IMR-90 (cell line): ENCODE measurements around the gene MRPS9. TPM values are rescaled to one million over a fixed set of nuclear protein-coding genes. Genes with fewer than 3 reads are reported as not detected.

Experiments
- ATAC-seq: fragments of 200-7000 bp; cut with Tn5 transposase; 2 replicates; pipeline ENCODE4 v1.9.1; 2020; ENCODE audit warnings: low read depth, mild to moderate bottlenecking, moderate library complexity
- BruUV-seq: library from RNA; stranded (reverse); fragments of 400-500 nt; replicated peaks from 2 replicates; lab custom pipeline; 2021; lab: Mats Ljungman, UMichigan
- CTCF ChIA-PET: fragments of 300-600 bp; formaldehyde crosslinking; extraction: SDS; loops from one replicate; lab custom pipeline; 2021; ENCODE audit warnings: antibody characterized with exemption; lab: Yijun Ruan, JAX
- POLR2A ChIA-PET: fragments of 300-600 bp; sonication (Branson Sonifier 250); formaldehyde crosslinking; loops from one replicate; lab custom pipeline; 2022; ENCODE audit warnings: antibody characterized with exemption; ENCODE audit not compliant: unreplicated experiment; lab: Charles Lee
- DNase-seq: peaks from one replicate; pipeline ENCODE4 v3.0.0; 2013
- H2AFZ ChIP-seq: replicated peaks from 2 replicates; pipeline ENCODE3; 2013; ENCODE audit warnings: low read length, mild to moderate bottlenecking; ENCODE audit not compliant: poor library complexity
- H2AK5ac ChIP-seq: 2 replicates; pipeline ENCODE4 v1.6.1; 2013; ENCODE audit warnings: low read depth, low read length, inconsistent platforms
- H2AK9ac ChIP-seq: replicated peaks from 2 replicates; pipeline ENCODE3; 2013; ENCODE audit warnings: mild to moderate bottlenecking, low read depth, low read length, moderate library complexity; ENCODE audit not compliant: poor library complexity
- H2BK120ac ChIP-seq: 2 replicates; pipeline ENCODE4 v1.6.1; 2013; ENCODE audit warnings: low read depth, low read length, inconsistent platforms
- H2BK15ac ChIP-seq: 3 replicates; pipeline ENCODE4 v1.6.1; 2013; ENCODE audit warnings: low read depth, low read length, inconsistent platforms
- H2BK20ac ChIP-seq: 2 replicates; pipeline ENCODE4 v1.6.1; 2013; ENCODE audit warnings: low read depth, mild to moderate bottlenecking, inconsistent platforms, low read length, moderate library complexity
- H2BK5ac ChIP-seq: 2 replicates; pipeline ENCODE4 v1.6.1; 2013; ENCODE audit warnings: mild to moderate bottlenecking, low read depth, low read length, inconsistent platforms; ENCODE audit not compliant: poor library complexity, severe bottlenecking
- H3K14ac ChIP-seq: replicated peaks from 2 replicates; pipeline ENCODE4 v1.6.1; 2013; ENCODE audit warnings: low read depth, low read length, inconsistent platforms
- H3K18ac ChIP-seq: 2 replicates; pipeline ENCODE4 v1.6.1; 2013; ENCODE audit warnings: low read depth, low read length, control low read depth
- H3K23ac ChIP-seq: 2 replicates; pipeline ENCODE4 v1.6.1; 2013; ENCODE audit warnings: low read depth, low read length, inconsistent platforms
- H3K27ac ChIP-seq: 2 replicates; pipeline ENCODE4 v1.5.1; 2013; ENCODE audit warnings: mild to moderate bottlenecking, control low read depth, low read length; ENCODE audit not compliant: insufficient read depth
- H3K27me3 ChIP-seq: 2 replicates; pipeline ENCODE4 v1.6.1; 2013; ENCODE audit warnings: low read length; ENCODE audit not compliant: control insufficient read depth, insufficient read depth
- H3K36me3 ChIP-seq: 2 replicates; pipeline ENCODE4 v1.6.1; 2013; ENCODE audit warnings: low read length, mixed read lengths; ENCODE audit not compliant: control insufficient read depth, insufficient read depth
- H3K4ac ChIP-seq: 2 replicates; pipeline ENCODE4 v1.6.1; 2013; ENCODE audit warnings: low read depth, low read length, inconsistent platforms
- H3K4me1 ChIP-seq: 2 replicates; pipeline ENCODE4 v1.6.1; 2013; ENCODE audit warnings: low read length, mixed read lengths; ENCODE audit not compliant: control insufficient read depth, insufficient read depth
- H3K4me2 ChIP-seq: 2 replicates; pipeline ENCODE4 v1.6.1; 2013; ENCODE audit warnings: low read depth, mild to moderate bottlenecking, control low read depth, low read length, moderate library complexity
- H3K4me3 ChIP-seq: 2 replicates; pipeline ENCODE4 v1.5.1; 2013; ENCODE audit warnings: low read depth, mild to moderate bottlenecking, control low read depth, low read length, moderate library complexity; ENCODE audit not compliant: insufficient read depth
- H3K56ac ChIP-seq: 2 replicates; pipeline ENCODE4 v1.6.1; 2013; ENCODE audit warnings: low read length, inconsistent platforms; ENCODE audit not compliant: insufficient read depth; ENCODE audit errors: extremely low read depth
- H3K79me1 ChIP-seq, 2 experiments: 2 replicates each; pipeline ENCODE4 v1.6.1; 2013; ENCODE audit warnings: low read length in 2 of 2, inconsistent platforms in 1 of 2, low read depth in 1 of 2
- H3K9ac ChIP-seq: 2 replicates; pipeline ENCODE4 v1.6.1; 2013; ENCODE audit warnings: low read depth, low read length, control low read depth
- H3K9me1 ChIP-seq: 2 replicates; pipeline ENCODE4 v1.6.1; 2013; ENCODE audit warnings: low read length, inconsistent platforms; ENCODE audit not compliant: insufficient read depth
- H3K9me3 ChIP-seq: 2 replicates; pipeline ENCODE4 v1.6.1; 2013; ENCODE audit warnings: low read length; ENCODE audit not compliant: control insufficient read depth, insufficient read depth
- H4K20me1 ChIP-seq: 2 replicates; pipeline ENCODE4 v1.6.1; 2013; ENCODE audit warnings: low read length, inconsistent platforms; ENCODE audit not compliant: insufficient read depth
- H4K5ac ChIP-seq: 2 replicates; pipeline ENCODE4 v1.6.1; 2013; ENCODE audit warnings: mild to moderate bottlenecking, low read depth, low read length, control low read depth
- H4K8ac ChIP-seq, 2 experiments: 2 replicates each; pipeline ENCODE4 v1.6.1; 2013; ENCODE audit warnings: low read depth in 2 of 2, low read length in 2 of 2, control low read depth in 1 of 2, inconsistent platforms in 1 of 2
- H4K91ac ChIP-seq: 2 replicates; pipeline ENCODE4 v1.6.1; 2013; ENCODE audit warnings: low read depth, low read length, inconsistent platforms; ENCODE audit not compliant: insufficient read depth
- CHD1 ChIP-seq: IDR thresholded peaks from 2 replicates; pipeline ENCODE4 v1.6.1; 2012; ENCODE audit warnings: low read depth, low read length, improper control_type of control experiment
- RAD21 ChIP-seq: IDR thresholded peaks from 2 replicates; pipeline ENCODE4 v1.6.1; 2012; ENCODE audit warnings: low read length, improper control_type of control experiment
- RFX5 ChIP-seq: IDR thresholded peaks from 2 replicates; pipeline ENCODE4 v1.8.0; 2012; ENCODE audit warnings: low read depth, mild to moderate bottlenecking, low read length, moderate library complexity
- WGBS, 2 experiments: methylation state at CpG; one replicate each; pipeline versions ENCODE4 v1.1.5 to v1.1.7; 2013; ENCODE audit warnings: missing lambda C conversion rate in 2 of 2; ENCODE audit not compliant: insufficient read length in 1 of 2; ENCODE audit errors: extremely low coverage in 2 of 2; 5-methylcytosine and 5-hydroxymethylcytosine counted together
- dilution Hi-C: fragments of 300-500 bp; cut with HindIII; formaldehyde crosslinking; loops from one replicate; pipeline ENCODE4 v1.14.3; 2018; ENCODE audit warnings: low sequenced_read_pairs; ENCODE audit not compliant: unreplicated experiment
- in situ Hi-C: fragments of 300-500 bp; cut with MboI; formaldehyde crosslinking; loops from 3 replicates; pipeline ENCODE4 v1.14.3; 2019; ENCODE audit warnings: low sequenced_read_pairs, inconsistent platforms, mixed read lengths
- intact Hi-C: fragments of 100-400 bp; cut with micrococcal nuclease; formaldehyde crosslinking; loops from 2 replicates; pipeline ENCODE4 v1.10.0; 2022
- polyA plus RNA-seq, 3 experiments: library from polyadenylated mRNA; depleted of rRNA; stranded (reverse); fragments of >200 nt; gene quantifications; 2 replicates each; pipeline ENCODE4 v1.2.3, GENCODE V29; 2012; ENCODE audit warnings: low replicate concordance in 1 of 3
- total RNA-seq: library from RNA; depleted of rRNA; stranded (reverse); fragments of >200 nt; gene quantifications from 2 replicates; pipeline ENCODE4 v1.2.3, GENCODE V29; 2012

Gene MRPS9
- total and polyA plus RNA-seq, 2 of the 4 experiments (the other 2 are of a cell fraction): 20.6 to 27.7 TPM

DNA sequence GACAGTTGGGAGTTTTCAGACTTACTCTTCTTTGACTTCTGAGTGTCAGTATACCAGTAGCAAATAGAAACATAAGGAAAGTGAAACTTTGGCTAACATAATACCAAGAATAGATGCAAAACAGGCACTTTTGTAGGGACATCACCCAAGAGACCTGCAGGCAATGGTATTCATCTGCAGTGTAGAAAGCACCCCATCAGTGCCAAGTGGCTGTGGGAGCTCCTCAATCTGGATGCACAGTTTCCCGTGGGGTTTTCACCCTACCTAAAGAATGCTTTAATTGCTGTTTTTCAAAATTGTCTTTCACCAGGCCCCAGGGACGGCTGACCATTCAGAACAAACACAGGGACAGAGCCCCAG, 107.1 kb downstream of the MRPS9 start:
- Histone ChIP-seq H3K56ac (no peak overlapping the region), H3K27me3 (peaks cover 33% of the 10 kb centered on the region), H3K4me1 (no peaks in the 10 kb centered on the region), H2BK20ac (no peak overlapping the region), H4K20me1 (no peaks in the 10 kb centered on the region), H3K9ac (no peak overlapping the region), H3K79me1 (no peaks in the 10 kb centered on the region), H4K91ac (no peak overlapping the region), H3K9me1 (no peaks in the 10 kb centered on the region; the same call in 1 of the 2 replicates), H3K18ac (no peak overlapping the region), H3K4me2 (no peak overlapping the region), H3K27ac (no peak overlapping the region), H3K4ac (no peak overlapping the region), H2BK120ac (no peak overlapping the region), H2BK5ac (no peak overlapping the region), H3K36me3 (no peaks in the 10 kb centered on the region), H2AFZ (no peak overlapping the region), H2AK9ac (no peak overlapping the region), H4K8ac (no peak overlapping the region), H4K5ac (no peak overlapping the region), H3K9me3 (no peaks in the 10 kb centered on the region), H3K14ac (no peak overlapping the region), H3K4me3 (no peak overlapping the region), H3K23ac (no peak overlapping the region), H2AK5ac (no peak overlapping the region), H2BK15ac (no peak overlapping the region)
- TF ChIP-seq CHD1 (no peak), RFX5 (no peak), RAD21 (no peak)
- no peak for DNase-seq
- dilution Hi-C loops: no loop called here
- ATAC-seq: no peak
- ChIA-PET POLR2A (no interaction called here), CTCF (no interaction called here)
- WGBS, 2 experiments: no CpG with 5 or more reads among the region's 2 CpGs
- in situ Hi-C loops: no loop called here
- no TSS peak for BruUV-seq
- intact Hi-C loops: no loop called here
